Measurements from ENCODE around the gene EGR4. TPM values are rescaled to one million over a fixed set of nuclear protein-coding genes. Genes with fewer than 3 reads are reported as not detected.
A peak's percentile ranks its signal among the peaks of the same experiment; 100 is the strongest.
"Not testable (repeated sequence)": the region's sequence is repeated elsewhere in the genome, so short reads cannot be mapped to it uniquely, and the experiment has no call there.

Gene EGR4
- polyA plus RNA-seq, 2 of the 4 experiments (the other 2 are of a cell fraction), result 0.03 TPM; not detected in 1

DNA sequence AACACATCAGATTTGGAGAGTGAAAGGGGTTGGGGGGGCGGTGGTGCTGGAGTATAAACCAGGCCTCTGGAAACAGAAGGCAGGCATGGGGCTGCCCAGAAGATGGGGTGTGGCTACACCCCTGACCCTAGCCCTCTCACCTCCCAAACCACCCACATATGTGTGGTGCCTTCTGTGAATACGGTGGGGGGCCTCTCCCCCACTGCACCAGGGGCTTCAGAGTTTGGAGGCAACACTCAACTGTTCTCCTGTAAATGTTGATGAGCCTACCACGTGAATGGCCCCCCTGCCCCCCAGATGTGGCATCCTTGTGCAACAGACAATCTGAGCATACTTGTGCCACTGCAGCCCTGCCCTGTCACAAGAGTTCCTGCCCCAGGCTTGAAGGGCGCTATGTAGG lies 28.6 kb downstream of the EGR4 start:
- H3K4me2 ChIP-seq, result no peak overlapping the region
- H3K9me3 ChIP-seq, result no peaks in the 10 kb centered on the region
- H3K4me1 ChIP-seq, result peaks cover 7% of the 10 kb centered on the region; the same call in 1 of the 3 replicates
- DNase-seq (ENCODE audit: low read depth in 1 of 2, low spot score in 1 of 2) (no peak), FAIRE-seq (no peak), ATAC-seq (no peak)
- 76% methylated on average over 4 of the region's 4 CpGs for WGBS (ENCODE audit: missing lambda C conversion rate)
- ChIA-PET POLR2A (no interaction called here), CTCF (interaction anchor here (0.9 to 1.8 kb wide), 2 partner anchors 26 to 29 kb away, joined by 5 to 6 read pairs; partner anchors contain the start of gene EGR4)
- H3K4me3 ChIP-seq, result no peak overlapping the region
- H3K27ac ChIP-seq, result no peak overlapping the region
- TF ChIP-seq CEBPB (IDR thresholded peaks at IDR 0.05), result 0 out of 4 replicates have a peak, but pooled peaks of 1 of the 2 experiments have one; percentile 6
- no peak for TF ChIP-seq HOXB13 (CRISPR knock-in tag; IDR thresholded peaks at IDR 0.05; ENCODE audit: low read depth)

DNA sequence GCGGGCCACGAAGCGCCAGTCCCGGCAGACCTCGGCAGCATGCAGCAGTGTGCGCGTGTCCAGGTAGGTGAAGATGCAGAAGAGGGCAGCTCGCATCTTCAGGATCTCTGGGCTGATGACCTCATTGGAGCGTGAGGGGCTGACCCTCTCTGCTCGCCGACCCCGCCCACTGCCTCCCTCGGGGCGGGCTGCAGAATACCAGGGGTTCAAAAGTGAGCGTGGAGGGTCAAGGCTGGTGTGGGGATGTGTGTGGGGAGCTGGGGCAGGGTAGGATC lies 29.1 kb downstream of the EGR4 start:
- Histone ChIP-seq H3K4me1 (peaks cover 5% of the 10 kb centered on the region; the same call in 1 of the 3 replicates), H3K9me3 (no peaks in the 10 kb centered on the region), H3K4me3 (no peak overlapping the region), H3K4me2 (no peak overlapping the region), H3K27ac (no peak overlapping the region)
- FAIRE-seq (no peak), ATAC-seq (no peak), DNase-seq (ENCODE audit: low read depth in 1 of 2, low spot score in 1 of 2) (no peak)
- ChIA-PET CTCF (interaction anchor here (0.9 to 2.7 kb wide), 2 partner anchors 26 to 29 kb away, joined by 5 to 15 read pairs; partner anchors contain the start of gene EGR4), POLR2A (no interaction called here)
- 89% methylated on average over 15 of the region's 15 CpGs for WGBS (ENCODE audit: missing lambda C conversion rate)
- no peak for TF ChIP-seq MAZ (IDR thresholded peaks at IDR 0.05; ENCODE audit: borderline replicate concordance, low read depth, low read length)
- no peak for TF ChIP-seq TFCP2L1 (CRISPR knock-in tag; IDR thresholded peaks at IDR 0.05)
- TF ChIP-seq, protein P1, sequence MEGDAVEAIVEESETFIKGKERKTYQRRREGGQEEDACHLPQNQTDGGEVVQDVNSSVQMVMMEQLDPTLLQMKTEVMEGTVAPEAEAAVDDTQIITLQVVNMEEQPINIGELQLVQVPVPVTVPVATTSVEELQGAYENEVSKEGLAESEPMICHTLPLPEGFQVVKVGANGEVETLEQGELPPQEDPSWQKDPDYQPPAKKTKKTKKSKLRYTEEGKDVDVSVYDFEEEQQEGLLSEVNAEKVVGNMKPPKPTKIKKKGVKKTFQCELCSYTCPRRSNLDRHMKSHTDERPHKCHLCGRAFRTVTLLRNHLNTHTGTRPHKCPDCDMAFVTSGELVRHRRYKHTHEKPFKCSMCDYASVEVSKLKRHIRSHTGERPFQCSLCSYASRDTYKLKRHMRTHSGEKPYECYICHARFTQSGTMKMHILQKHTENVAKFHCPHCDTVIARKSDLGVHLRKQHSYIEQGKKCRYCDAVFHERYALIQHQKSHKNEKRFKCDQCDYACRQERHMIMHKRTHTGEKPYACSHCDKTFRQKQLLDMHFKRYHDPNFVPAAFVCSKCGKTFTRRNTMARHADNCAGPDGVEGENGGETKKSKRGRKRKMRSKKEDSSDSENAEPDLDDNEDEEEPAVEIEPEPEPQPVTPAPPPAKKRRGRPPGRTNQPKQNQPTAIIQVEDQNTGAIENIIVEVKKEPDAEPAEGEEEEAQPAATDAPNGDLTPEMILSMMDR (IDR thresholded peaks at IDR 0.05), result no peak
- no peak for TF ChIP-seq POLR2AphosphoS2 (conservative IDR thresholded peaks at IDR 0.05; ENCODE audit: low read length)
- no peak for TF ChIP-seq KDM5A (IDR thresholded peaks at IDR 0.05)
- no peak for TF ChIP-seq CBX2 (IDR thresholded peaks at IDR 0.05; ENCODE audit: borderline replicate concordance, low read depth)
- no peak for TF ChIP-seq RFX5 (IDR thresholded peaks at IDR 0.05)
- TF ChIP-seq POLR2A (IDR thresholded peaks at IDR 0.05; ENCODE audit: low read length), result no peak
- no peak for TF ChIP-seq FOXS1 (CRISPR knock-in tag; IDR thresholded peaks at IDR 0.05)
- no peak for TF ChIP-seq NFE2L2 (conservative IDR thresholded peaks at IDR 0.05; ENCODE audit: low read length)
- TF ChIP-seq, protein P2, sequence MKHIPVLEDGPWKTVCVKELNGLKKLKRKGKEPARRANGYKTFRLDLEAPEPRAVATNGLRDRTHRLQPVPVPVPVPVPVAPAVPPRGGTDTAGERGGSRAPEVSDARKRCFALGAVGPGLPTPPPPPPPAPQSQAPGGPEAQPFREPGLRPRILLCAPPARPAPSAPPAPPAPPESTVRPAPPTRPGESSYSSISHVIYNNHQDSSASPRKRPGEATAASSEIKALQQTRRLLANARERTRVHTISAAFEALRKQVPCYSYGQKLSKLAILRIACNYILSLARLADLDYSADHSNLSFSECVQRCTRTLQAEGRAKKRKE (CRISPR knock-in tag; IDR thresholded peaks at IDR 0.05; ENCODE audit: low read depth), result no peak
- TF ChIP-seq CHD4 (IDR thresholded peaks at IDR 0.05; ENCODE audit: borderline replicate concordance), result no peak
- TF ChIP-seq, protein P3, sequence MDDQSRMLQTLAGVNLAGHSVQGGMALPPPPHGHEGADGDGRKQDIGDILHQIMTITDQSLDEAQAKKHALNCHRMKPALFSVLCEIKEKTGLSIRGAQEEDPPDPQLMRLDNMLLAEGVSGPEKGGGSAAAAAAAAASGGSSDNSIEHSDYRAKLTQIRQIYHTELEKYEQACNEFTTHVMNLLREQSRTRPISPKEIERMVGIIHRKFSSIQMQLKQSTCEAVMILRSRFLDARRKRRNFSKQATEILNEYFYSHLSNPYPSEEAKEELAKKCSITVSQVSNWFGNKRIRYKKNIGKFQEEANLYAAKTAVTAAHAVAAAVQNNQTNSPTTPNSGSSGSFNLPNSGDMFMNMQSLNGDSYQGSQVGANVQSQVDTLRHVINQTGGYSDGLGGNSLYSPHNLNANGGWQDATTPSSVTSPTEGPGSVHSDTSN (IDR thresholded peaks at IDR 0.05), result no peak
- TF ChIP-seq SMC3 (IDR thresholded peaks at IDR 0.05), result no peak
- no peak for TF ChIP-seq CBX8 (IDR thresholded peaks at IDR 0.05)
- no peak for TF ChIP-seq RAD21 (conservative IDR thresholded peaks at IDR 0.05 in 1 of 2, IDR thresholded peaks at IDR 0.05 in 1 of 2)

DNA sequence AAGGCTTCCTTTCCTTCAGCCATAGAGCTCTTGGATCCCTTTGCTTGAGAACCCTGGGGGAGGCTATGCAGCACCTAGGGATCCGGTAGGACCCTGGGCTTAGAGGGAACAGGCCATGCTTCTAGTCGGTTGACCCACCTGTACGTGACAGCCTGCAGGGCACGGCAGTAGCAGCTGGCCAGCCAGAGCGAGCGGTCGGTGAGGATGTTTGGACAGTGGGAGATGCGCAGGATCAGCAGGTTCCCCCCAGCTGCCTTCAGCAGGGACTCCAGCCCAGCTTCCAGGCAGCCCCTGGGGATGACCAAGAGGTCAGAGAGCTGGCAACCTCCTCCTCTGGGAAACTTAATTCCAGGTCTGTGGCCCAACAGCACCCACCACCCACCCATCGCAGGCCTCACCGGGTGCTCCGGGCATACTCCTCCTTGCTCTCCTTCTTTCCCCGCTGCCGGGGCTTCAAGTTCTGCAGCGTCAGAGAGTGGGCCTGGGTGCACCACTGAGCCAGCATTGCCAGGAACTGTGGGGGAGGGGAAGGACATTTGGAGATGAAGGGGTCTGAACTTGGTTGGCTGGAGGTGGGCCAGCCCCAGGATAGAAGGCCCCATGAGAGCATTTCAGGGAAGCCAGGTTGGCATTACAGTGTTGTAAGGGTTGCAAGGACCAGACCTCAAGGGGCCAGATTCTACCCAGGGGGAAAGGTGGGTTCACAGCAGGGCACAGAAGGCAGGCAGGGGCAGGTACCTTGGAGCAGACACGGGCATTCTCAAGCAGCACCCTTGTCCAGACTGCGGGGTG lies 29.6 kb downstream of the EGR4 start:
- FAIRE-seq, result no peak
- TF ChIP-seq HDAC2 (IDR thresholded peaks at IDR 0.05) (no peak), HOXB5 (CRISPR knock-in tag; IDR thresholded peaks at IDR 0.05) (no peak)
- TF ChIP-seq, protein P3 (IDR thresholded peaks at IDR 0.05), result no peak
- CTCF ChIA-PET, result interaction anchor here (0.8 to 2.7 kb wide), 8 partner anchors 8 to 86 kb away, joined by 3 to 15 read pairs (median 4); no protein-coding TSS in a partner anchor

DNA sequence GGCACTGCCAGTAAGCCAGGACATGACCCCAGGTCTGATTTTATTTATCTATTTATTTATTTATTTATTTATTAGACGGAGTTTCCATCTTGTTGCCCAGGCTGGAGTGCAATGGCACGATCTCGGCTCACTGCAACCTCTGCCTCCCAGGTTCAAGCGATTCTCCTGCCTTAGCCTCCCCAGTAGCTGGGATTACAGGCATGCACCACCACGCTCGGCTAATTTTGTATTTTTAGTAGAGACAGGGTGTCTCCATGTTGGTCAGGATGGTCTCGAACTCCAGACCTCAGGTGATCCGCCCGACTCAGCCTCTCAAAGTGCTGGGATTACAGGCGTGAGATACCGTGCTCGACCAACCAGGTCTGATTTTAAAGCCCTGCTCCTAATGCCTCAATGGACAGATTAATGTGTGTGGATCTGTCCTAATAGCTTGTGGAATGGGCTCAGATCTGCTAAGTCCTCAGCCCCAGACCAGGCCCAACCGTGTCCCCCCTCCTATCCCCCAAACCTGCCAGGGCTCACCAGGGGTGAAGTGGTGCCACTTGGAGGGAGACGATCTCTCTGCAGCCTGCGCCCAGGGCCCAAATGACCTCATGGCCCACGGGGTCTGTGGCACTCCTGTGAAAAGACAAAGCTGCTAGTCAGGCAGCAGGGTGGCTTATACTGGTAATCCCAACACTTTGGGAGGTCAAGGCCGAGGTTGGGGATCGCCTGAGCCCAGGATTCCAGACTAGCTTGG lies 30.5 kb downstream of the EGR4 start:
- ATAC-seq; H3K9me3 ChIP-seq; DNase-seq (ENCODE audit: low read depth in 1 of 2, low spot score in 1 of 2); H3K4me1 ChIP-seq; H3K4me3 ChIP-seq; POLR2A ChIA-PET; H3K27ac ChIP-seq; FAIRE-seq; H3K4me2 ChIP-seq: not testable (repeated sequence)
- 88% methylated on average over 18 of the region's 18 CpGs for WGBS (ENCODE audit: missing lambda C conversion rate)
- CTCF ChIA-PET, result interaction anchor here (0.6 to 2.7 kb wide), 12 partner anchors 8 to 844 kb away, joined by 3 to 15 read pairs (median 4); no protein-coding TSS in a partner anchor

More for the DNA sequence above, 29.6 kb downstream of the EGR4 start:
- Histone ChIP-seq H3K9me3 (no peaks in the 10 kb centered on the region), H3K4me3 (no peak overlapping the region), H3K4me1 (peaks cover 1% of the 10 kb centered on the region; the same call in 1 of the 3 replicates), H3K4me2 (no peak overlapping the region), H3K27ac (no peak overlapping the region)
- POLR2A ChIA-PET, result no interaction called here
- DNase-seq (ENCODE audit: low read depth in 1 of 2, low spot score in 1 of 2) (no peak), ATAC-seq (no peak)
- 89% methylated on average over 16 of the region's 16 CpGs for WGBS (ENCODE audit: missing lambda C conversion rate)
